HEK293T (cell line): Measurements from ENCODE around the gene TFF2.

Source experiments
- CTCF ChIA-PET: fragments of 350-600 bp; formaldehyde crosslinking; extraction: SDS; loops from one replicate; lab custom pipeline; 2021; ENCODE audit warnings: antibody characterized with exemption, inconsistent platforms; lab: Yijun Ruan, JAX
- POLR2A ChIA-PET: fragments of 350-600 bp; formaldehyde crosslinking; extraction: SDS; loops from one replicate; lab custom pipeline; 2020; ENCODE audit warnings: antibody characterized with exemption, inconsistent platforms; lab: Yijun Ruan, JAX
- DNase-seq: peaks from one replicate; pipeline ENCODE4 v3.0.0; 2012; ENCODE audit warnings: mixed read lengths; ENCODE audit errors: extremely low spot score
- ARNT ChIP-seq: fragments of 450-650 bp; IDR thresholded peaks from 2 replicates; pipeline ENCODE4 v1.6.1; 2017; ENCODE audit warnings: mild to moderate bottlenecking
- BHLHE40 ChIP-seq: fragments of 450-650 bp; IDR thresholded peaks from 2 replicates; pipeline ENCODE4 v1.6.1; 2016; ENCODE audit warnings: mild to moderate bottlenecking, moderate library complexity, borderline replicate concordance
- CTBP1 ChIP-seq: fragments of 450-650 bp; IDR thresholded peaks from 2 replicates; pipeline ENCODE4 v1.6.1; 2016; ENCODE audit warnings: borderline replicate concordance
- ELF4 ChIP-seq: fragments of 450-650 bp; IDR thresholded peaks from 2 replicates; pipeline ENCODE4 v1.6.1; 2017; ENCODE audit warnings: antibody characterized with exemption
- FOXA1 ChIP-seq: fragments of 450-650 bp; IDR thresholded peaks from 2 replicates; pipeline ENCODE4 v1.6.1; 2016; ENCODE audit warnings: mild to moderate bottlenecking
- FOXK2 ChIP-seq: fragments of 450-650 bp; IDR thresholded peaks from 2 replicates; pipeline ENCODE4 v1.6.1; 2016; ENCODE audit warnings: mild to moderate bottlenecking
- FOXM1 ChIP-seq: fragments of 450-650 bp; IDR thresholded peaks from 2 replicates; pipeline ENCODE4 v1.6.1; 2017; ENCODE audit warnings: mild to moderate bottlenecking, borderline replicate concordance
- HDGF ChIP-seq: fragments of 450-650 bp; IDR thresholded peaks from 2 replicates; pipeline ENCODE4 v1.6.1; 2017; ENCODE audit warnings: antibody characterized with exemption, borderline replicate concordance
- L3MBTL2 ChIP-seq: fragments of 450-650 bp; conservative IDR thresholded peaks from 2 replicates; pipeline ENCODE4 v1.6.1; 2016; ENCODE audit warnings: mild to moderate bottlenecking
- LEF1 ChIP-seq: fragments of 450-650 bp; IDR thresholded peaks from 2 replicates; pipeline ENCODE4 v1.6.1; 2017; ENCODE audit warnings: mild to moderate bottlenecking, borderline replicate concordance
- NFRKB ChIP-seq: fragments of 450-650 bp; IDR thresholded peaks from 2 replicates; pipeline ENCODE4 v1.6.1; 2016; ENCODE audit warnings: mild to moderate bottlenecking, moderate library complexity
- SP1 ChIP-seq: fragments of 450-650 bp; IDR thresholded peaks from 2 replicates; pipeline ENCODE4 v1.6.1; 2017
- SUZ12 ChIP-seq: fragments of 450-650 bp; IDR thresholded peaks from 2 replicates; pipeline ENCODE4 v1.6.1; 2016; ENCODE audit warnings: mild to moderate bottlenecking
- TARDBP ChIP-seq: fragments of 450-650 bp; IDR thresholded peaks from 2 replicates; pipeline ENCODE4 v1.6.1; 2016
- ZNF384 ChIP-seq: fragments of 450-650 bp; IDR thresholded peaks from 2 replicates; pipeline ENCODE4 v1.6.1; 2016
- TF ChIP-seq, protein P1 (sequence below): fragments of 450-650 bp; IDR thresholded peaks from 2 replicates; pipeline ENCODE4 v1.6.1; 2016

TFF2 gene

DNA sequence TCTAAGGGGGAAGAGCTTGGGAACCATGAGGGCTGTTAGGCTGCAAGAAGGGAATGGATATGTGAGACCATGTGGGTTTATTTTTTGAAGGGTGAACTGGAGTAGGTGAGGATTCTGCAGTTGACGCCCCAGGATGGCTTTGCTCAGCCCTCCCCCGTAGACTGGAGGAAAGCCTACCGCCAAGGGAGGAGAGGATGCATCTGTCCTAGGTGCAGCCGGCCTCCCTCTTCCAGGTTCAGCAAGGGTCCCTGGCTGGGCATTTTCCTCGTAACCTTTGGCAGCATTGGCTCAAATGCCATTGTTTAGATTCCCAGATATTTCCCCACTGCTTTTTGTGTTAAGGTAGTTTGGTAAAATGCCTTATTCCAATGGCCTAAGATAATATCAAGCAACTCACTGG, 52.1 kb downstream of the TFF2 start:
- CTCF ChIA-PET, result no interaction called here
- POLR2A ChIA-PET, result no interaction called here
- TF ChIP-seq HDGF (no peak), ZNF384 (no peak), L3MBTL2 (no peak), FOXK2 (no peak), FOXM1 (no peak), SP1 (no peak), SUZ12 (no peak), ARNT (no peak), BHLHE40 (no peak), CTBP1 (no peak)
- TF ChIP-seq, protein P1, sequence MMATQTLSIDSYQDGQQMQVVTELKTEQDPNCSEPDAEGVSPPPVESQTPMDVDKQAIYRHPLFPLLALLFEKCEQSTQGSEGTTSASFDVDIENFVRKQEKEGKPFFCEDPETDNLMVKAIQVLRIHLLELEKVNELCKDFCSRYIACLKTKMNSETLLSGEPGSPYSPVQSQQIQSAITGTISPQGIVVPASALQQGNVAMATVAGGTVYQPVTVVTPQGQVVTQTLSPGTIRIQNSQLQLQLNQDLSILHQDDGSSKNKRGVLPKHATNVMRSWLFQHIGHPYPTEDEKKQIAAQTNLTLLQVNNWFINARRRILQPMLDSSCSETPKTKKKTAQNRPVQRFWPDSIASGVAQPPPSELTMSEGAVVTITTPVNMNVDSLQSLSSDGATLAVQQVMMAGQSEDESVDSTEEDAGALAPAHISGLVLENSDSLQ, result no peak
- no peak for DNase-seq

DNA sequence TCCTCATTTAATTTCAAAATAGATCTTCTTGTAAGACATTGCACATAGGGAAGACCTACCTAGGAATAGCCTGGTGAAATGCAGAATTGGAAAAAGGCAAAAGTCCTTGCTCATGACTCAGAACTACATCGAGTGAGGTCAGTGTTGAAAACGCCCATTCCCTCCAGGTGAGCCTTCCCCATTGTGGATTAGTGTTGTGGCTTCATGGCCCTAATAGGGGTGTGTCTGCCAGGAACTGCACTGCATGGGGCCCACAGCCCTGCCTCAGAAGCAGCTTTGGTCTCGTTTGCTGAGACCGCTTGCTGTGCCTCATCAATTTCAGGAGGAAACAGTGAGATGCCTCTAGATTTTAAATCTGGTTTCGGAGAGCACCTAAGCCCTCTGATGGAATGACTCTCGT, 52.6 kb downstream of the TFF2 start:
- no peak for DNase-seq
- no peak for TF ChIP-seq NFRKB
- TF ChIP-seq LEF1, result no peak
- no peak for TF ChIP-seq BHLHE40
- no peak for TF ChIP-seq ELF4
- TF ChIP-seq L3MBTL2, result no peak
- TF ChIP-seq FOXM1, result no peak
- TF ChIP-seq, protein P1, result no peak
- no peak for TF ChIP-seq FOXA1
- no peak for TF ChIP-seq TARDBP
- no peak for TF ChIP-seq CTBP1
- TF ChIP-seq ZNF384, result no peak
- TF ChIP-seq ARNT, result no peak
- no peak for TF ChIP-seq HDGF
- TF ChIP-seq FOXK2, result no peak
- TF ChIP-seq SUZ12, result no peak
- TF ChIP-seq SP1, result no peak
- POLR2A ChIA-PET, result no interaction called here
- CTCF ChIA-PET, result no interaction called here

GRCh38 chr21:42297377-42297776, 53.4 kb downstream of the TFF2 start:
- TF ChIP-seq, protein P1, result no peak
- TF ChIP-seq NFRKB (no peak), TARDBP (no peak), LEF1 (no peak), FOXA1 (no peak), HDGF (no peak), L3MBTL2 (no peak), SUZ12 (no peak), CTBP1 (no peak), ELF4 (no peak), ZNF384 (no peak)
- ChIA-PET CTCF (interaction anchor here (0.9 kb wide), 1 partner anchor 13 kb away, joined by 3 read pairs; no protein-coding TSS in a partner anchor), POLR2A (no interaction called here)
- no peak for DNase-seq

- POLR2A ChIA-PET, result no interaction called here
- TF ChIP-seq CTBP1, result no peak
- TF ChIP-seq, protein P1, result no peak
- no peak for TF ChIP-seq FOXA1
- TF ChIP-seq FOXK2, result no peak
- TF ChIP-seq TARDBP, result no peak
- TF ChIP-seq ELF4, result no peak
- no peak for TF ChIP-seq HDGF
- no peak for TF ChIP-seq BHLHE40
- no peak for TF ChIP-seq ARNT
- no peak for TF ChIP-seq ZNF384
- TF ChIP-seq LEF1, result no peak
- TF ChIP-seq SUZ12, result no peak
- no peak for TF ChIP-seq FOXM1
- no peak for TF ChIP-seq SP1
- no peak for DNase-seq
- CTCF ChIA-PET, result interaction anchor here (0.9 kb wide), 1 partner anchor 14 kb away, joined by 3 read pairs; no protein-coding TSS in a partner anchor
Measured at GRCh38 chr21:42296501-42296900, 54.3 kb downstream of the TFF2 start.
